ENCODE data around the gene BPIFA3.
A peak's percentile ranks its signal among the peaks of the same experiment; 100 is the strongest.

The BPIFA3 gene

DNA sequence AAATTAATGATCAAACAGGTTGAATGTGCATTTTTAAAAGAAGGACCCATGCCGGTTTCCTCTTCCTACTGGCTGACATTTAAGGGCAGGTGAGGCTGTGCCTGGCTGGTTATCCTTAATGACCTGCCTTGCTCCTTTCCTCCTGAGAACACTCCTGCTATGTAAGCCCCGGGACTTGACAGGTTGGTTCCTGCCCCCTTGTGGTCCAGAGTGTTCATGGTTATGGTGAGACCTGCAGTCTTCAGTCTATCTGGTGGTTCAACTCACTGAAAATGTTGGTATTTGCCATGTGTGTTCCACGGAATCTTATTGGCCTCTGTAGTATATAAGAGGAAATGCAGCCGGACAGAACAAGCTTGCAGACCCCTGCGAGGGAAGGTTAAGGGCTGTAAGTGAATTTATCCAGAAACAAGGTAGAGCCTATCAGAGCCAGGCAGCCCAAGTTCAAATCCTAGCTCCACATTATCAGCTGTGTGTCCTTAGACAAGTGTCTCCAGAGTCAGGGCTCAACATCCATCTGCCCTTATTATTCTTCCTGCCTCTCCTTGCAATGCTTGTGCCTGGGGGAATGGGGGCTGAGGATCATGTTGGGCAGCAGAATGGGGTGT, 5.2 kb upstream of the BPIFA3 start:
- peak; percentile 56 for DNase-seq (ENCODE audit: low spot score)
- TF ChIP-seq, protein P1, sequence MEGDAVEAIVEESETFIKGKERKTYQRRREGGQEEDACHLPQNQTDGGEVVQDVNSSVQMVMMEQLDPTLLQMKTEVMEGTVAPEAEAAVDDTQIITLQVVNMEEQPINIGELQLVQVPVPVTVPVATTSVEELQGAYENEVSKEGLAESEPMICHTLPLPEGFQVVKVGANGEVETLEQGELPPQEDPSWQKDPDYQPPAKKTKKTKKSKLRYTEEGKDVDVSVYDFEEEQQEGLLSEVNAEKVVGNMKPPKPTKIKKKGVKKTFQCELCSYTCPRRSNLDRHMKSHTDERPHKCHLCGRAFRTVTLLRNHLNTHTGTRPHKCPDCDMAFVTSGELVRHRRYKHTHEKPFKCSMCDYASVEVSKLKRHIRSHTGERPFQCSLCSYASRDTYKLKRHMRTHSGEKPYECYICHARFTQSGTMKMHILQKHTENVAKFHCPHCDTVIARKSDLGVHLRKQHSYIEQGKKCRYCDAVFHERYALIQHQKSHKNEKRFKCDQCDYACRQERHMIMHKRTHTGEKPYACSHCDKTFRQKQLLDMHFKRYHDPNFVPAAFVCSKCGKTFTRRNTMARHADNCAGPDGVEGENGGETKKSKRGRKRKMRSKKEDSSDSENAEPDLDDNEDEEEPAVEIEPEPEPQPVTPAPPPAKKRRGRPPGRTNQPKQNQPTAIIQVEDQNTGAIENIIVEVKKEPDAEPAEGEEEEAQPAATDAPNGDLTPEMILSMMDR (IDR thresholded peaks at IDR 0.05; ENCODE audit: extremely low read depth, missing control alignments), result peak; percentile 15

DNA sequence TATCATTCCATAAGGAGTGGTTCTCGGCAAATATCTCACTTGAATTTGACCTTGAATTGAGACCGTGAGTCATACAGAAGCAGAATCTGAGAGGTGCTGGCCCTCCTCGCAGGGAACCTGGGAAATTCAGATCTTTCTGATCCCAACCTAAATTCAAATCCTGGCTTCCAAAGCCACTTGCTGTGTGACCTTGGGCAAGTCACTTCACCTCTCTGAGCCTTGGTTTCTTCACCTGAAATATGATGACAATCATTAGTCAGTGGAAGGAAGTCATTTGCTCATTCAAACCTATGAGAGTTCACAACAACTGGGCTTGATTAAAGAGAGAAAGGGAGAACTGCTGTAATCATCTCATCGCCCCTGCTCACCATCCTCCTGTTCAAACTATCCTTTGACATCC, 7.2 kb downstream of the BPIFA3 start:
- TF ChIP-seq, protein P1 (IDR thresholded peaks at IDR 0.05; ENCODE audit: extremely low read depth, missing control alignments), result no peak
- no peak for DNase-seq (ENCODE audit: low spot score)

DNA sequence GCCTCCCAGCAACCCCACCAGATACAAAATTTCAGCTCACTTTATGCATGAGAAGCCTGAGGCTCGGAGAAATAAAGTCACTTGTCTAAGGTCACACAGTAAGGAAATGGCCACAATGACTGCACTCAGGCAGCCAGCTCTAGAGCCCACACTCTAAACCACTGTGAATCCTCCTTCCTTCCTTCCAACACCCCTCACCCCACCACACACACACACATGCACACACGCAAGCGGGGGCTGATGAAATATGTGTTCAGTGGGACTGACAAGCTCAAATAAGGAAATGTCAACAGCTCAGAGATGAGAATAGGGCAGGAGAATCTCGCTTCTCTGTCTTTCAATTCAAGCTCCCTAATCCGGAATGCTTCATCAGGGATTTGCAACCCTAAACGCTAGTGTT, 12.7 kb downstream of the BPIFA3 start:
- no peak for DNase-seq (ENCODE audit: low spot score)
- TF ChIP-seq, protein P1 (IDR thresholded peaks at IDR 0.05; ENCODE audit: extremely low read depth, missing control alignments), result no peak

DNA sequence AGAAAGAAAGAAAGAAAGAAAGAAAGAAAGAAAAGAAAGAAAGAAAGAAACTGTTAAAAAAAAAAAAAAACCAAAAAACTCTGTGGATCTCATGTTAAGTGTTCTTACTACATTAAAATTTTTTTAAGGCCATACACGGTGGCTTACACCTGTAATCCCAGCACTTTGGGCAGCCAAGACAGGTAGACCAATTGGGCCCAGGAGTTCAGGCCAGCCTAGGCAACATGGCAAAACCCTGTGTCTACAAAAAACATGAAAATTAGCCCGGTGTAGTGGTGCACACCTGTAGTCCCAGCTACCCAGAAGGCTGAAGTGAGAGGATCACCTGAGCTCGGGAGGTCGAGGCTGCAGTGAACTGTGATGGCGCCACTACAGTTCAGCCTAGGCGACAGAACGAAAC, 14.1 kb downstream of the BPIFA3 start:
- DNase-seq (ENCODE audit: low spot score), result no peak
- TF ChIP-seq, protein P1 (IDR thresholded peaks at IDR 0.05; ENCODE audit: extremely low read depth, missing control alignments), result no peak

DNA sequence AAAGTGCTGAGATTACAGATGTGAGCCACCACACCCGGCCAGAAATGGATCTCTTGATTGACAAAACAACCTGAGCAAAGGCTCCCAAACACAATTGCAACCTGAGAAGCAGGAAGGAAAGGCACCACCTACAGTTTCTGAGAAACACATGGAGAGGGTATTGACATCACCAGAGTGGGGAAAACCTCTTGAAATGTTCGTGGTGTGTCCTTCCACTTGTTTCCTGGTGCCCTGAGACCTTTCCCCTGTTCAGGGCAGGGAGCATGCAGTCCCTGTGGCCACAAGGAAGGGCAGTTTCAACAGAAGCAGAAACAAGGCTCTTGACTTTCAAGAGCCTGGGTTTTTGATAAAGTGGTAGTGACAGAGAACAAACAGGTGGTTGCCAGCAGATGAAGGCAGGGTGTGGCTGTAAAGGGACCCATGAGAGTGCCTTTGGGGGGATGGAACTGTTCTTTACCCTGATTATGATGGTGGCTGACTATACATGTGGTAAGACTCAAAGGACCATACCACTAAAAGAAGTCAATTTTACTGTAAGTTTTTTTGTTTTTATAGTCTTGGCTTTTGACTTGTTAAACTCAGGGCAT, 15.4 kb downstream of the BPIFA3 start:
- DNase-seq (ENCODE audit: low spot score), result no peak
- TF ChIP-seq, protein P1 (IDR thresholded peaks at IDR 0.05; ENCODE audit: extremely low read depth, missing control alignments), result no peak

DNA sequence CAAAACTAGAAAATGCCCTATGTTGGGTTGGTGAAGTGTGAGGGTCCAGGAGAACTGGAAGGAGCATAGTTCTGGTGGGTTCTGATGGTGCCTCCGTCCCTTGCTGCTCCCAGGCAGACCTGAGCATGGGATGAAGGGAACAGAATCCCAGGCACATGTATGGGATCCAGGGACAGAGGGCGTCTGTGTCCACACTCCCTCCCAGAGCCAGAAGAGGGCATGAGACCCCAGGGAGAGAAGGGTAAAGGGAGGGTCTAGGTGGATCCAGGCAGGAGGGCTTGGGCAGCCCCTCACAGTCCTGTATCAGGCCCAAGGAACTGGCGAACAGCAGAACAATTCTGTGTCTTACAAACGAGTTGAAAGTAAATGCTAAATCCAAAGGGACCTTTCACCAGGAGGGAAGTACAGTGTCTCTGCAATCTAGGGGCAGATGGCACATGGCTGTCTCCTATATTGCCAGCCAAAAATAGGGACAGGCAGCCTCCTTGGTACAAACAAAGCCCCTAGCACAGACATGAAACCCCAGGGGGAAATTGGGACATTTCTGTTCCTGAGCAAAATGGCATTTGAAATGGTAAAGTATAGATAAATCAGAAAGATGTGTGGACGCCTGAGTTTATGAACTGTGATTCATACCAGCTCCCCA, 16.1 kb downstream of the BPIFA3 start:
- TF ChIP-seq, protein P1 (IDR thresholded peaks at IDR 0.05; ENCODE audit: extremely low read depth, missing control alignments), result no peak
- no peak for DNase-seq (ENCODE audit: low spot score)

DNA sequence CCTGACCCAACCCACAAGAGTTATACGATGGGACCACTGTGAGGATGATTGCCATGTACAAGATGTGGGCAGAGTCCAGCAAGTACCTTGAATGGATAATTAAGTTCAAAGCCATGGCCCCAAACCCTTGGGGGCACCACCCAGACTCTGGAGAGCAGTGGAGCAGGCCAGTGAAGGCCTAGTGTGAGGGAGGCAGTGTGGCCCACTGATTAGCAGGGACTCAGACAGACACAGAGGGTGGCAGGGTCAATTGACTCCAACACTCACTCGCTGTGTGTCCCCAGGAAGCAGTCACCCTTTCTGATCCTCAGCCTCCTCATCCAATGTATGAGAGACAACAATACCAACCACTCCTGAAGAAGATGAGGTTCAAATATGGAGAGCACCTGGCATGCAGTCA, 16.9 kb downstream of the BPIFA3 start:
- DNase-seq (ENCODE audit: low spot score), result no peak
- TF ChIP-seq, protein P1 (IDR thresholded peaks at IDR 0.05; ENCODE audit: extremely low read depth, missing control alignments), result no peak
